WTC11 (cell line): Measurements from ENCODE around the gene ABHD1. TPM values are rescaled to one million over a fixed set of nuclear protein-coding genes. Genes with fewer than 3 reads are reported as not detected.

Experiments
- ATAC-seq: fragments of 200-7000 bp; cut with Tn5 transposase; 2 replicates; pipeline ENCODE4 v1.10.0; 2021; ENCODE audit warnings: mild to moderate bottlenecking, moderate library complexity
- CTCF ChIA-PET: fragments of 300-600 bp; sonication (Branson Sonifier 250); formaldehyde crosslinking; loops from one replicate; lab custom pipeline; 2021; ENCODE audit warnings: antibody characterized with exemption; lab: Charles Lee
- POLR2A ChIA-PET: fragments of 350-600 bp; sonication (Branson Sonifier 250); formaldehyde crosslinking; loops from one replicate; lab custom pipeline; 2021; ENCODE audit warnings: antibody characterized with exemption; lab: Charles Lee
- DNase-seq: peaks from one replicate; pipeline ENCODE4 v3.0.0; 2021; ENCODE audit warnings: low spot score
- H3K27ac Mint-ChIP-seq: 2 replicates; pipeline ENCODE4 v1.8.0; 2021; ENCODE audit warnings: mixed read lengths
- H3K27me3 Mint-ChIP-seq: 2 replicates; pipeline ENCODE4 v1.8.0; 2021; ENCODE audit warnings: low read depth, mild to moderate bottlenecking, moderate library complexity, mixed read lengths
- H3K36me3 Mint-ChIP-seq: 2 replicates; pipeline ENCODE4 v1.8.0; 2021; ENCODE audit warnings: mixed read lengths
- H3K4me1 Mint-ChIP-seq: 2 replicates; pipeline ENCODE4 v1.8.0; 2022; ENCODE audit warnings: mixed read lengths
- H3K4me3 Mint-ChIP-seq: 2 replicates; pipeline ENCODE4 v1.8.0; 2021; ENCODE audit warnings: mild to moderate bottlenecking, moderate library complexity, mixed read lengths
- H3K9me3 Mint-ChIP-seq: 2 replicates; pipeline ENCODE4 v1.8.0; 2021; ENCODE audit warnings: mixed read lengths
- CREM ChIP-seq: sonication (generic); formaldehyde crosslinking; IDR thresholded peaks from 2 replicates; pipeline ENCODE4 v1.8.1; 2022; ENCODE audit warnings: mild to moderate bottlenecking, missing genetic modification reagents, moderate library complexity
- GRHL2 ChIP-seq: fragments of 250-450 bp; sonication (Bioruptor Pico); IDR thresholded peaks from 2 replicates; pipeline ENCODE4 v1.8.0; 2022; ENCODE audit warnings: mild to moderate bottlenecking, moderate library complexity; ENCODE audit not compliant: insufficient replicate concordance, severe bottlenecking
- HMGXB4 ChIP-seq: sonication (generic); formaldehyde crosslinking; IDR thresholded peaks from 2 replicates; pipeline ENCODE4 v1.8.1; 2023; ENCODE audit warnings: mild to moderate bottlenecking, moderate library complexity, missing genetic modification reagents
- JAZF1 ChIP-seq: fragments of 250-450 bp; sonication (Bioruptor Pico); IDR thresholded peaks from 2 replicates; pipeline ENCODE4 v1.9.0; 2021; ENCODE audit warnings: moderate library complexity, mild to moderate bottlenecking, inconsistent platforms
- NR1H2 ChIP-seq: sonication (generic); formaldehyde crosslinking; IDR thresholded peaks from 2 replicates; pipeline ENCODE4 v1.9.0; 2021; ENCODE audit warnings: mild to moderate bottlenecking, moderate library complexity, missing genetic modification reagents
- NR2C2 ChIP-seq: sonication (generic); formaldehyde crosslinking; IDR thresholded peaks from 2 replicates; pipeline ENCODE4 v1.8.0; 2022; ENCODE audit warnings: mild to moderate bottlenecking, missing genetic modification reagents
- NR3C1 ChIP-seq: sonication (generic); formaldehyde crosslinking; conservative IDR thresholded peaks from 2 replicates; pipeline ENCODE4 v1.8.1; 2023; ENCODE audit warnings: low read depth, mild to moderate bottlenecking, missing genetic modification reagents
- OVOL2 ChIP-seq: fragments of 250-450 bp; sonication (Bioruptor Pico); IDR thresholded peaks from 2 replicates; pipeline ENCODE4 v1.9.0; 2021; ENCODE audit warnings: mild to moderate bottlenecking, borderline replicate concordance
- PRDM15 ChIP-seq: sonication (generic); formaldehyde crosslinking; IDR thresholded peaks from 2 replicates; pipeline ENCODE4 v1.8.0; 2022; ENCODE audit warnings: missing genetic modification reagents
- RORB ChIP-seq: fragments of 250-450 bp; sonication (Bioruptor Pico); IDR thresholded peaks from 2 replicates; pipeline ENCODE4 v1.9.0; 2021; ENCODE audit warnings: mild to moderate bottlenecking
- TP53 ChIP-seq: sonication (generic); formaldehyde crosslinking; IDR thresholded peaks from 2 replicates; pipeline ENCODE4 v1.8.1; 2023; ENCODE audit warnings: mild to moderate bottlenecking, missing genetic modification reagents
- ZNF281 ChIP-seq: sonication (generic); formaldehyde crosslinking; IDR thresholded peaks from 2 replicates; pipeline ENCODE4 v1.8.0; 2023; ENCODE audit warnings: mild to moderate bottlenecking, missing genetic modification reagents
- total RNA-seq: library from RNA; stranded (reverse); gene quantifications from 3 replicates; pipeline ENCODE4 v1.2.3, GENCODE V29; 2021
- TF ChIP-seq, protein P1 (sequence below): fragments of 250-450 bp; sonication (Bioruptor Pico); IDR thresholded peaks from 2 replicates; pipeline ENCODE4 v2.1.2; 2022; ENCODE audit warnings: mild to moderate bottlenecking, moderate library complexity
- TF ChIP-seq, protein P2 (sequence below): sonication (generic); formaldehyde crosslinking; IDR thresholded peaks from 2 replicates; pipeline ENCODE4 v1.8.1; 2022; ENCODE audit warnings: missing genetic modification reagents, borderline replicate concordance
- TF ChIP-seq, protein P3 (sequence below): sonication (generic); formaldehyde crosslinking; IDR thresholded peaks from 2 replicates; pipeline ENCODE4 v1.8.1; 2023; ENCODE audit warnings: mild to moderate bottlenecking, missing genetic modification reagents, moderate library complexity
- TF ChIP-seq, protein P4 (sequence below): sonication (generic); formaldehyde crosslinking; IDR thresholded peaks from 2 replicates; pipeline ENCODE4 v1.8.1; 2023; ENCODE audit warnings: mild to moderate bottlenecking, missing genetic modification reagents, borderline replicate concordance
- TF ChIP-seq, protein P5 (sequence below): sonication (generic); formaldehyde crosslinking; IDR thresholded peaks from 2 replicates; pipeline ENCODE4 v1.8.0; 2022; ENCODE audit warnings: mild to moderate bottlenecking, missing genetic modification reagents

ABHD1 gene
- total RNA-seq, 1 experiment from 2014 or later: 0.31 TPM

- POLR2A ChIA-PET: interaction anchor here (0.9 to 2.6 kb wide), 2 partner anchors 13 to 32 kb away, joined by 3 to 11 read pairs; partner anchors contain the start of gene OST4
These were observed 39.1 kb upstream of the ABHD1 start for GRCh38 chr2:27084297-27085061.

More at GRCh38 chr2:27084297-27085061, 39.1 kb upstream of the ABHD1 start:
- no peak overlapping the region for H3K27ac Mint-ChIP-seq
- no peaks in the 10 kb centered on the region for H3K36me3 Mint-ChIP-seq
- TF ChIP-seq, protein P1, sequence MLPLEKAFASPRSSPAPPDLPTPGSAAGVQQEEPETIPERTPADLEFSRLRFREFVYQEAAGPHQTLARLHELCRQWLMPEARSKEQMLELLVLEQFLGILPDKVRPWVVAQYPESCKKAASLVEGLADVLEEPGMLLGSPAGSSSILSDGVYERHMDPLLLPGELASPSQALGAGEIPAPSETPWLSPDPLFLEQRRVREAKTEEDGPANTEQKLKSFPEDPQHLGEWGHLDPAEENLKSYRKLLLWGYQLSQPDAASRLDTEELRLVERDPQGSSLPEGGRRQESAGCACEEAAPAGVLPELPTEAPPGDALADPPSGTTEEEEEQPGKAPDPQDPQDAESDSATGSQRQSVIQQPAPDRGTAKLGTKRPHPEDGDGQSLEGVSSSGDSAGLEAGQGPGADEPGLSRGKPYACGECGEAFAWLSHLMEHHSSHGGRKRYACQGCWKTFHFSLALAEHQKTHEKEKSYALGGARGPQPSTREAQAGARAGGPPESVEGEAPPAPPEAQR (CRISPR knock-in tag): no peak
- no peak for TF ChIP-seq JAZF1 (CRISPR knock-in tag)
- no peak for TF ChIP-seq NR3C1 (CRISPR knock-in tag)
- no peak for TF ChIP-seq RORB (CRISPR knock-in tag)
- no peak for TF ChIP-seq CREM
- no peak for TF ChIP-seq TP53 (CRISPR knock-in tag)
- TF ChIP-seq NR1H2: no peak
- TF ChIP-seq HMGXB4 (CRISPR knock-in tag): no peak
- TF ChIP-seq NR2C2 (CRISPR knock-in tag): no peak
- TF ChIP-seq, protein P2, sequence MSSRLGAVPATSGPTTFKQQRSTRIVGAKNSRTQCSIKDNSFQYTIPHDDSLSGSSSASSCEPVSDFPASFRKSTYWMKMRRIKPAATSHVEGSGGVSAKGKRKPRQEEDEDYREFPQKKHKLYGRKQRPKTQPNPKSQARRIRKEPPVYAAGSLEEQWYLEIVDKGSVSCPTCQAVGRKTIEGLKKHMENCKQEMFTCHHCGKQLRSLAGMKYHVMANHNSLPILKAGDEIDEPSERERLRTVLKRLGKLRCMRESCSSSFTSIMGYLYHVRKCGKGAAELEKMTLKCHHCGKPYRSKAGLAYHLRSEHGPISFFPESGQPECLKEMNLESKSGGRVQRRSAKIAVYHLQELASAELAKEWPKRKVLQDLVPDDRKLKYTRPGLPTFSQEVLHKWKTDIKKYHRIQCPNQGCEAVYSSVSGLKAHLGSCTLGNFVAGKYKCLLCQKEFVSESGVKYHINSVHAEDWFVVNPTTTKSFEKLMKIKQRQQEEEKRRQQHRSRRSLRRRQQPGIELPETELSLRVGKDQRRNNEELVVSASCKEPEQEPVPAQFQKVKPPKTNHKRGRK: no peak
- no peak for TF ChIP-seq ZNF281
- TF ChIP-seq GRHL2 (CRISPR knock-in tag): no peak
- TF ChIP-seq, protein P3, sequence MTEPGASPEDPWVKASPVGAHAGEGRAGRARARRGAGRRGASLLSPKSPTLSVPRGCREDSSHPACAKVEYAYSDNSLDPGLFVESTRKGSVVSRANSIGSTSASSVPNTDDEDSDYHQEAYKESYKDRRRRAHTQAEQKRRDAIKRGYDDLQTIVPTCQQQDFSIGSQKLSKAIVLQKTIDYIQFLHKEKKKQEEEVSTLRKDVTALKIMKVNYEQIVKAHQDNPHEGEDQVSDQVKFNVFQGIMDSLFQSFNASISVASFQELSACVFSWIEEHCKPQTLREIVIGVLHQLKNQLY: no peak
- TF ChIP-seq, protein P4, sequence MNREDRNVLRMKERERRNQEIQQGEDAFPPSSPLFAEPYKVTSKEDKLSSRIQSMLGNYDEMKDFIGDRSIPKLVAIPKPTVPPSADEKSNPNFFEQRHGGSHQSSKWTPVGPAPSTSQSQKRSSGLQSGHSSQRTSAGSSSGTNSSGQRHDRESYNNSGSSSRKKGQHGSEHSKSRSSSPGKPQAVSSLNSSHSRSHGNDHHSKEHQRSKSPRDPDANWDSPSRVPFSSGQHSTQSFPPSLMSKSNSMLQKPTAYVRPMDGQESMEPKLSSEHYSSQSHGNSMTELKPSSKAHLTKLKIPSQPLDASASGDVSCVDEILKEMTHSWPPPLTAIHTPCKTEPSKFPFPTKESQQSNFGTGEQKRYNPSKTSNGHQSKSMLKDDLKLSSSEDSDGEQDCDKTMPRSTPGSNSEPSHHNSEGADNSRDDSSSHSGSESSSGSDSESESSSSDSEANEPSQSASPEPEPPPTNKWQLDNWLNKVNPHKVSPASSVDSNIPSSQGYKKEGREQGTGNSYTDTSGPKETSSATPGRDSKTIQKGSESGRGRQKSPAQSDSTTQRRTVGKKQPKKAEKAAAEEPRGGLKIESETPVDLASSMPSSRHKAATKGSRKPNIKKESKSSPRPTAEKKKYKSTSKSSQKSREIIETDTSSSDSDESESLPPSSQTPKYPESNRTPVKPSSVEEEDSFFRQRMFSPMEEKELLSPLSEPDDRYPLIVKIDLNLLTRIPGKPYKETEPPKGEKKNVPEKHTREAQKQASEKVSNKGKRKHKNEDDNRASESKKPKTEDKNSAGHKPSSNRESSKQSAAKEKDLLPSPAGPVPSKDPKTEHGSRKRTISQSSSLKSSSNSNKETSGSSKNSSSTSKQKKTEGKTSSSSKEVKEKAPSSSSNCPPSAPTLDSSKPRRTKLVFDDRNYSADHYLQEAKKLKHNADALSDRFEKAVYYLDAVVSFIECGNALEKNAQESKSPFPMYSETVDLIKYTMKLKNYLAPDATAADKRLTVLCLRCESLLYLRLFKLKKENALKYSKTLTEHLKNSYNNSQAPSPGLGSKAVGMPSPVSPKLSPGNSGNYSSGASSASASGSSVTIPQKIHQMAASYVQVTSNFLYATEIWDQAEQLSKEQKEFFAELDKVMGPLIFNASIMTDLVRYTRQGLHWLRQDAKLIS (CRISPR knock-in tag): no peak
- TF ChIP-seq OVOL2 (CRISPR knock-in tag): no peak
- no peak for TF ChIP-seq PRDM15
- TF ChIP-seq, protein P5, sequence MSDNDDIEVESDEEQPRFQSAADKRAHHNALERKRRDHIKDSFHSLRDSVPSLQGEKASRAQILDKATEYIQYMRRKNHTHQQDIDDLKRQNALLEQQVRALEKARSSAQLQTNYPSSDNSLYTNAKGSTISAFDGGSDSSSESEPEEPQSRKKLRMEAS (CRISPR knock-in tag): no peak
- TF ChIP-seq, all 79 proteins: peak for 0
- Mint-ChIP-seq H3K27me3 (peaks cover 23% of the 10 kb centered on the region), H3K4me3 (no peak overlapping the region), H3K9me3 (no peaks in the 10 kb centered on the region), H3K4me1 (peaks cover 27% of the 10 kb centered on the region)
- ATAC-seq (no peak), DNase-seq (no peak)
- CTCF ChIA-PET: interaction anchor here (1.6 to 6.4 kb wide), 4 partner anchors 9 to 123 kb away, joined by 4 to 50 read pairs (median 18); partner anchors contain the start of gene OST4
